GM19043 (cell line): ENCODE results near the gene PIGL.
A peak's percentile ranks its signal among the peaks of the same experiment; 100 is the strongest.
"Not testable (repeated sequence)": the region's sequence is repeated elsewhere in the genome, so short reads cannot be mapped to it uniquely, and the experiment has no call there.

Experiments used
- ATAC-seq: cut with Tn5 transposase; IDR thresholded peaks from one replicate; pipeline ENCODE4 v1.9.1; 2021; ENCODE audit warnings: low read depth; ENCODE audit not compliant: unreplicated experiment

The PIGL gene

GRCh38 chr17:16272111-16272840 lies 55.3 kb downstream of the PIGL start:
- ATAC-seq = no peak

GRCh38 chr17:16273499-16273898 lies 56.5 kb downstream of the PIGL start:
- ATAC-seq = no peak

- ATAC-seq = no peak
Measured at GRCh38 chr17:16273929-16274339, 56.9 kb downstream of the PIGL start.

GRCh38 chr17:16275024-16275423 lies 58.0 kb downstream of the PIGL start:
- ATAC-seq = no peak

GRCh38 chr17:16277163-16277562 lies 60.2 kb downstream of the PIGL start:
- ATAC-seq = no peak

- no peak for ATAC-seq
Measured at GRCh38 chr17:16281351-16281750, 64.3 kb downstream of the PIGL start.

GRCh38 chr17:16282522-16282921 lies 65.5 kb downstream of the PIGL start:
- no peak for ATAC-seq

GRCh38 chr17:16283705-16284104 lies 66.7 kb downstream of the PIGL start:
- ATAC-seq = no peak

- no peak for ATAC-seq
Measured at GRCh38 chr17:16285646-16286008, 68.6 kb downstream of the PIGL start.

GRCh38 chr17:16286009-16286946 lies 69.3 kb downstream of the PIGL start:
- ATAC-seq = peak; percentile 77

- peak; percentile 32 for ATAC-seq
Measured at GRCh38 chr17:16286947-16287562, 70.0 kb downstream of the PIGL start.

- peak; percentile 21 for ATAC-seq
Measured at GRCh38 chr17:16287563-16288027, 70.6 kb downstream of the PIGL start.

- no peak for ATAC-seq
Measured at GRCh38 chr17:16288860-16289571, 72.0 kb downstream of the PIGL start.

- ATAC-seq = no peak
Measured at GRCh38 chr17:16293931-16294330, 76.9 kb downstream of the PIGL start.

GRCh38 chr17:16294560-16294959 lies 77.5 kb downstream of the PIGL start:
- no peak for ATAC-seq

GRCh38 chr17:16296072-16296471 lies 79.1 kb downstream of the PIGL start:
- ATAC-seq = not testable (repeated sequence)

GRCh38 chr17:16297367-16298139 lies 80.5 kb downstream of the PIGL start:
- no peak for ATAC-seq

- ATAC-seq = no peak
Measured at GRCh38 chr17:16298140-16298662, 81.2 kb downstream of the PIGL start.

GRCh38 chr17:16300554-16300953 lies 83.5 kb downstream of the PIGL start:
- no peak for ATAC-seq
